Brain microvascular endothelial cell (primary cell): ENCODE data around the gene GRIK3.
"Not testable (repeated sequence)": the region's sequence is repeated elsewhere in the genome, so short reads cannot be mapped to it uniquely, and the experiment has no call there.

Experiments used
- DNase-seq: peaks from one replicate; pipeline ENCODE4 v3.0.0-alpha.2; 2020
- H3K27ac ChIP-seq: fragments of 250-450 bp; sonication (Bioruptor Pico); 2 replicates; pipeline ENCODE4 v1.5.1; 2020; ENCODE audit warnings: mild to moderate bottlenecking, moderate library complexity
- H3K27me3 ChIP-seq: fragments of 250-450 bp; sonication (Bioruptor Pico); replicated peaks from 2 replicates; pipeline ENCODE4 v1.5.1; 2020; ENCODE audit warnings: mild to moderate bottlenecking
- H3K36me3 ChIP-seq: fragments of 250-450 bp; sonication (Bioruptor Pico); replicated peaks from 2 replicates; pipeline ENCODE4 v1.5.1; 2020; ENCODE audit warnings: mild to moderate bottlenecking
- H3K4me3 ChIP-seq: 2 replicates; pipeline ENCODE4 v1.5.1; 2011; ENCODE audit warnings: low read depth, mild to moderate bottlenecking, control low read depth, low read length, moderate library complexity
- in situ Hi-C: cut with HindIII; loops from 2 replicates; pipeline ENCODE4 v1.10.0; 2017; ENCODE audit warnings: low sequenced_read_pairs, low pct_ligation_motif_present
- TF ChIP-seq, protein P1 (sequence below): IDR thresholded peaks from 2 replicates; pipeline ENCODE4 v1.5.1; 2011; ENCODE audit warnings: low read depth, mild to moderate bottlenecking, moderate library complexity, low read length, control low read depth, inconsistent platforms; ENCODE audit errors: missing control alignments

The GRIK3 gene

DNA sequence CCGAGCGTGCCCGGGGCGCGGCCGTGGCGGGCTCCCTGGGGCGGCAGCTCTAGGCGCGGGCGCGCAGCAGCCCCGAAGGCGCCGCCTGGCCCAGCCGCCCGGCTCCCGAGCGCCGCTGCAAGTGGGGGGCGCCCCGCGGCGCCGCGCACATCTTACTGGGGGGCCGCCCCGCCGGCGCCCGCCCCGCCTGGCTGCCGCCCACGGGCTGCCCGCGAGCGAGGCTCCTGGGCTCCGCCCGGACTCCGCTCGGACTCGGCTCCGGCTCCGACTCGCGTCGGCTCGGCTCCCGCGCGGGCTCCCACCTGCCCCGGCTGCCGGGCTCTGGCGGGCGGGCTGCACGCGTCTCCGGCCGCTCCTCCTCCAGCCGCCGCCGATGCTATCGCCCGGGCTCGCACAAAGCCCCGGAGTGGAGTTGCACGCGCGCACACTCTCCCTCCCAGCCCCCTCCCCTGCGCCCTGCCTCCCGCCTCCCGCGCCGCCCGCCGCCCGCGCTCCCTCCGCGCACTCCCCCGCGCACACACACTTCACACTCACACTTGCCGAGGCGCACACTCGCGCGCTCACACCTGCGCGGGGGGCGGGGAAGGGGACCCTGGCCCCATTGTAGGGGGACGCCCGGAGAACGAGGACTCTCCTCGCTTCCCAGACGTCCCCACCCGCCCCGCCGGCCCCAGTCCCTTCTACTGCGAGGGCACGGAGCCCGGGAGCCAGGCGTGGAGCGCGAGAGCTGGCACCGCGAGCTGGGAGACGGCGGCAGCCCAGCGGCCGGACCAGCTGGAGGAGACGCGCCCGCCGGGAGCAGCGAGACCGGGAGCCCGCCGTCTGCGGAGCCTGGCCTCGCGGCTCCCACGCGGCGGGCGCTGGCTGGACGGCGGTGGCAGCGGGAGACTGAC, at the start of gene GRIK3:
GRIK3 (minus strand) TSS at position 395 of the 893 bp plus-strand sequence. CDS start 407 bp downstream, outside the sequence.
- Histone ChIP-seq H3K36me3 (no peaks in the 10 kb centered on the region), H3K4me3 (no peak within 1 kb of the TSS), H3K27me3 (peaks cover 77% of the 10 kb centered on the region), H3K27ac (no peak within 1 kb of the TSS)
- TF ChIP-seq, protein P1, sequence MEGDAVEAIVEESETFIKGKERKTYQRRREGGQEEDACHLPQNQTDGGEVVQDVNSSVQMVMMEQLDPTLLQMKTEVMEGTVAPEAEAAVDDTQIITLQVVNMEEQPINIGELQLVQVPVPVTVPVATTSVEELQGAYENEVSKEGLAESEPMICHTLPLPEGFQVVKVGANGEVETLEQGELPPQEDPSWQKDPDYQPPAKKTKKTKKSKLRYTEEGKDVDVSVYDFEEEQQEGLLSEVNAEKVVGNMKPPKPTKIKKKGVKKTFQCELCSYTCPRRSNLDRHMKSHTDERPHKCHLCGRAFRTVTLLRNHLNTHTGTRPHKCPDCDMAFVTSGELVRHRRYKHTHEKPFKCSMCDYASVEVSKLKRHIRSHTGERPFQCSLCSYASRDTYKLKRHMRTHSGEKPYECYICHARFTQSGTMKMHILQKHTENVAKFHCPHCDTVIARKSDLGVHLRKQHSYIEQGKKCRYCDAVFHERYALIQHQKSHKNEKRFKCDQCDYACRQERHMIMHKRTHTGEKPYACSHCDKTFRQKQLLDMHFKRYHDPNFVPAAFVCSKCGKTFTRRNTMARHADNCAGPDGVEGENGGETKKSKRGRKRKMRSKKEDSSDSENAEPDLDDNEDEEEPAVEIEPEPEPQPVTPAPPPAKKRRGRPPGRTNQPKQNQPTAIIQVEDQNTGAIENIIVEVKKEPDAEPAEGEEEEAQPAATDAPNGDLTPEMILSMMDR = no peak
- in situ Hi-C loops = no loop called here
- no peak for DNase-seq

GRCh38 chr1:37084013-37084412, 49.7 kb upstream of the GRIK3 start:
- Histone ChIP-seq H3K27me3 (no peaks in the 10 kb centered on the region), H3K36me3 (no peaks in the 10 kb centered on the region), H3K4me3 (no peak overlapping the region), H3K27ac (no peak overlapping the region)
- in situ Hi-C loops = no loop called here
- DNase-seq = no peak
- TF ChIP-seq, protein P1 = no peak

DNA sequence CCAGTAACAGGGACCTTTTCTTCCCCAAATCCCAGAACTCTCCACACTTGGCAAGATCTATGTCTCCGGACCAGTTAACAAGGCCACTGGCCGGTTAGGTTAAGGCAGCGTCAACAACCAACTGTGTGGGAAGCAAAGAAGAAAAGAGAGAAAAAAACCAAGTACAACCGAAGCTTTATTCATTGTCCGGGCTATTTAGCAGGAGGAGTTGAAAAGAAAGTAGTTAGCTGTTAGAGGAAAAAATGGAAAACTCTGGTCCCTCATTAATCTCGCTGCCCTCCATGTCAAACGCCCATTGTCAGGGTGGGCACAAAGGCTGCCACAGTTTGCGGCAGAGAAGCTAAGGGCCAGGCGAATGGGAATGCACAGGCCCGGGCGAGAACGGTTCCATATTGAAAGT, 49.3 kb upstream of the GRIK3 start:
- H3K4me3 ChIP-seq = no peak overlapping the region
- H3K36me3 ChIP-seq = no peaks in the 10 kb centered on the region
- no peak overlapping the region for H3K27ac ChIP-seq
- TF ChIP-seq, protein P1 = no peak
- no peak for DNase-seq
- in situ Hi-C loops = no loop called here
- H3K27me3 ChIP-seq = no peaks in the 10 kb centered on the region

DNA sequence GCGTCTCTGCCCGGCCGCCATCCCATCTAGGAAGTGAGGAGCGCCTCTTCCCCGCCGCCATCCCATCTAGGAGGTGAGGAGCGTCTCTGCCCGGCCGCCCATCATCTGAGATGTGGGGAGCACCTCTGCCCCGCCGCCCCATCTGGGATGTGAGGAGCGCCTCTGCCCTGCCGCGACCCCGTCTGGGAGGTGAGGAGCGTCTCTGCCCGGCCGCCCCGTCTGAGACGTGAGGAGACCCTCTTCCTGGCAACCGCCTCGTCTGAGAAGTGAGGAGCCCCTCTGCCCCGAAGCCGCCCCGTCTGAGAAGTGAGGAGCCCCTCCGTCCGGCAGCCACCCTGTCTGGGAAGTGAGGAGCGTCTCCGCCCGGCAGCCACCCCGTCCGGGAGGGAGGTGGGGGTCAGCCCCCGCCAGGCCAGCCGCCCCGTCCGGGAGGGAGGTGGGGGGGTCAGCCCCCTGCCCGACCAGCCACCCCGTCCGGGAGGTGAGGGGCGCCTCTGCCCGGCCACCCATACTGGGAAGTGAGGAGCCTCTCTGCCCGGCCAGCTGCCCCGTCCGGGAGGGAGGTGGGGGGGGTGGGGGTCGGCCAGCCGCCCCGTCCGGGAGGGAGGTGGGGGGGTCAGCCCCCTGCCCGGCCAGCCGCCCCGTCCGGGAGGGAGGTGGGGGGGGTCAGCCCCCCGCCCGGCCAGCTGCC, 46.1 kb upstream of the GRIK3 start:
- H3K4me3 ChIP-seq, H3K27ac ChIP-seq, H3K36me3 ChIP-seq, H3K27me3 ChIP-seq, DNase-seq, in situ Hi-C loops: not testable (repeated sequence)

GRCh38 chr1:37078866-37079265, 44.6 kb upstream of the GRIK3 start:
- TF ChIP-seq, protein P1 = no peak
- H3K36me3 ChIP-seq = no peaks in the 10 kb centered on the region
- H3K27me3 ChIP-seq = no peaks in the 10 kb centered on the region
- in situ Hi-C loops = no loop called here
- H3K4me3 ChIP-seq = no peak overlapping the region
- H3K27ac ChIP-seq = no peak overlapping the region
- DNase-seq = no peak

- Histone ChIP-seq H3K27me3 (no peaks in the 10 kb centered on the region), H3K27ac (no peak overlapping the region), H3K36me3 (no peaks in the 10 kb centered on the region), H3K4me3 (no peak overlapping the region)
- no peak for DNase-seq
- TF ChIP-seq, protein P1 = no peak
- in situ Hi-C loops = no loop called here
Observed at GRCh38 chr1:37076168-37076567, 41.9 kb upstream of the GRIK3 start.
